Hematopoietic multipotent progenitor cell treated with erythropoietin and hydrocortisone succinate and interleukin-3 and kit ligand, for 17 days (in vitro differentiated cells): ENCODE measurements around the gene METRNL.
"Not testable (repeated sequence)": the region's sequence is repeated elsewhere in the genome, so short reads cannot be mapped to it uniquely, and the experiment has no call there.

Experiments
- DNase-seq: peaks from one replicate; pipeline ENCODE4 v3.0.0-alpha.2; 2015; ENCODE audit warnings: low spot score

METRNL gene

GRCh38 chr17:83140249-83140566, 60.8 kb downstream of the METRNL start:
- DNase-seq = not testable (repeated sequence)

GRCh38 chr17:83142619-83143018, 63.2 kb downstream of the METRNL start:
- no peak for DNase-seq

GRCh38 chr17:83143817-83144231, 64.4 kb downstream of the METRNL start:
- DNase-seq = no peak
